Ishikawa (cell line): Measurements from ENCODE around the gene ANP32A.

Experiments
- CEBPB ChIP-seq: IDR thresholded peaks from 2 replicates; pipeline ENCODE4 v1.6.1; 2012
- CREB1 ChIP-seq: IDR thresholded peaks from 2 replicates; pipeline ENCODE4 v1.6.1; 2012; ENCODE audit warnings: low read depth
- EGR1 ChIP-seq: IDR thresholded peaks from 2 replicates; pipeline ENCODE4 v1.6.1; 2012
- EP300 ChIP-seq: IDR thresholded peaks from 2 replicates; pipeline ENCODE4 v1.6.1; 2012; ENCODE audit warnings: borderline replicate concordance
- FOXM1 ChIP-seq: IDR thresholded peaks from 2 replicates; pipeline ENCODE4 v1.6.1; 2012; ENCODE audit warnings: low read depth, borderline replicate concordance
- NFIC ChIP-seq: IDR thresholded peaks from 2 replicates; pipeline ENCODE4 v1.6.1; 2012
- RAD21 ChIP-seq: IDR thresholded peaks from 2 replicates; pipeline ENCODE4 v1.6.1; 2012; ENCODE audit warnings: low read depth
- TAF1 ChIP-seq: IDR thresholded peaks from 2 replicates; pipeline ENCODE4 v1.6.1; 2012; ENCODE audit warnings: low read depth, mild to moderate bottlenecking
- TCF12 ChIP-seq: IDR thresholded peaks from 2 replicates; pipeline ENCODE4 v1.6.1; 2012; ENCODE audit warnings: low read depth
- TEAD4 ChIP-seq: IDR thresholded peaks from 2 replicates; pipeline ENCODE4 v1.6.1; 2012
- YY1 ChIP-seq: IDR thresholded peaks from 2 replicates; pipeline ENCODE4 v1.6.1; 2012; ENCODE audit warnings: low read depth
- ZBTB7A ChIP-seq: IDR thresholded peaks from 2 replicates; pipeline ENCODE4 v1.6.1; 2012; ENCODE audit warnings: low read depth
- TF ChIP-seq, protein P1 (sequence below): IDR thresholded peaks from 2 replicates; pipeline ENCODE4 v1.6.1; 2012; ENCODE audit warnings: low read depth, mild to moderate bottlenecking
- TF ChIP-seq, protein P2 (sequence below): IDR thresholded peaks from 2 replicates; pipeline ENCODE4 v1.6.1; 2012
- TF ChIP-seq, protein P3 (sequence below): IDR thresholded peaks from 2 replicates; pipeline ENCODE4 v1.6.1; 2012

Gene ANP32A

DNA sequence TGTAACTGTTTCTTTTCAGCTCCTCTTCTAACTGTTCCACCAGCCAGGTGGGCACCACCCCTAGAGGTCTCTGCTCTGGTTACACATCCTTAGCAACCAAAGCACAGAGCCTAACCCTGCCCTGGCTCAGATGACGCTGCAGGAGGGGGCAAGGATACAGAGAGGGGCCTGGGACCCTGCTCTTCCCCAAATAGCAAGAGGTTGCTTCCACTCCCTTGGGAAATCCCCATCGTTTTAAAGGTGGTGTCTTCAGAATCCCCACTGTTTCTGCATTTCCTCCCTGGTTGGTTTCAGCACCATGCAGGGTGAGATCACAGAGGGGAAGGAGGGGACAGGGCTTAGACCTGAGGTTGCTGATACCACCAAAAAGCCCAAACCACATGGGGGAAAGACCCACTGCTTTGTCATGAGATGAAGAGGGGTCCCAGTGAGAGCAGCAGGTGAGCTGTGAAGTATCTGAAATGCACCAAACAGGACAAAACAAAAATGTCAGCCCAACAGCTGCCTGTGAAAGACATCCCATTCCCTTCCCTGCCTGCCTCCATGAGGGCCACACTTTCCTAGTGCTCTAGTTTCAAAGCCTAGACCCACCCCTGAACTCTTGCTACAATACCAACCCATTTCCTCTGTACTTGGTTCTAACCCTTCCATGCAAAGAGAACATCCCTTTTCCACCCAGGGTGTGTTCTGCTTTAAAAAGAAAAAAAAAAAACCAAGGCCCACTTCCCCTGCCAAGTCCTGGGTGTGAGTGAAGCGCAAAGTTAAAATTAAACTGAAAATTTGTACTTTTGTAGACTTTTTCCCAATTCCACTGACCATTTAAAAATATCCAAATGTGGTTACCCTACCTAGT lies 29.0 kb downstream of the ANP32A start:
- TF ChIP-seq NFIC = no peak
- TF ChIP-seq, protein P1, sequence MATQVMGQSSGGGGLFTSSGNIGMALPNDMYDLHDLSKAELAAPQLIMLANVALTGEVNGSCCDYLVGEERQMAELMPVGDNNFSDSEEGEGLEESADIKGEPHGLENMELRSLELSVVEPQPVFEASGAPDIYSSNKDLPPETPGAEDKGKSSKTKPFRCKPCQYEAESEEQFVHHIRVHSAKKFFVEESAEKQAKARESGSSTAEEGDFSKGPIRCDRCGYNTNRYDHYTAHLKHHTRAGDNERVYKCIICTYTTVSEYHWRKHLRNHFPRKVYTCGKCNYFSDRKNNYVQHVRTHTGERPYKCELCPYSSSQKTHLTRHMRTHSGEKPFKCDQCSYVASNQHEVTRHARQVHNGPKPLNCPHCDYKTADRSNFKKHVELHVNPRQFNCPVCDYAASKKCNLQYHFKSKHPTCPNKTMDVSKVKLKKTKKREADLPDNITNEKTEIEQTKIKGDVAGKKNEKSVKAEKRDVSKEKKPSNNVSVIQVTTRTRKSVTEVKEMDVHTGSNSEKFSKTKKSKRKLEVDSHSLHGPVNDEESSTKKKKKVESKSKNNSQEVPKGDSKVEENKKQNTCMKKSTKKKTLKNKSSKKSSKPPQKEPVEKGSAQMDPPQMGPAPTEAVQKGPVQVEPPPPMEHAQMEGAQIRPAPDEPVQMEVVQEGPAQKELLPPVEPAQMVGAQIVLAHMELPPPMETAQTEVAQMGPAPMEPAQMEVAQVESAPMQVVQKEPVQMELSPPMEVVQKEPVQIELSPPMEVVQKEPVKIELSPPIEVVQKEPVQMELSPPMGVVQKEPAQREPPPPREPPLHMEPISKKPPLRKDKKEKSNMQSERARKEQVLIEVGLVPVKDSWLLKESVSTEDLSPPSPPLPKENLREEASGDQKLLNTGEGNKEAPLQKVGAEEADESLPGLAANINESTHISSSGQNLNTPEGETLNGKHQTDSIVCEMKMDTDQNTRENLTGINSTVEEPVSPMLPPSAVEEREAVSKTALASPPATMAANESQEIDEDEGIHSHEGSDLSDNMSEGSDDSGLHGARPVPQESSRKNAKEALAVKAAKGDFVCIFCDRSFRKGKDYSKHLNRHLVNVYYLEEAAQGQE = no peak
- TF ChIP-seq ZBTB7A = no peak

DNA sequence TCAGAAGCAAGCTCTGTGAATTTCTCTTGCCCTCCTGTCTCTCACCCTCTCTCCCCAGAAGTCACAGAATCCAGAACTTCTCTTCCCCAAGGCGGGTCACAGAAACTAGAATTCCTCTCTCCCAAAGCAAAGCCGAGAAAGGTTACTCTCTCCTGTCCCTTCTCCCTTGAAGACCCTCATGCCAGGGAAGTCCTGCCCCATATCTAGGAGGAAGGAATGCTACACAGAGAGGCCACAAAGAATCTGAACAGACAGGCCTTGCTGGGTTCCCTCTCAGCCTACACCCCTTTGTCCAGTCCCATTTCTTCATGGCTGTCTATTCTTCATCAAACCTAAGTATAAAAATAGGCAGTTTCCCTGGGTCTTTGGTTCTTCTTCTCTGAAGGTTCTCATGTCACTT lies 29.8 kb downstream of the ANP32A start:
- TF ChIP-seq, protein P1 = no peak
- TF ChIP-seq EP300 (no peak), NFIC (no peak), TAF1 (no peak), RAD21 (no peak), FOXM1 (no peak), EGR1 (no peak), TCF12 (no peak), CEBPB (no peak), YY1 (no peak), TEAD4 (no peak), ZBTB7A (no peak)
- TF ChIP-seq, protein P2, sequence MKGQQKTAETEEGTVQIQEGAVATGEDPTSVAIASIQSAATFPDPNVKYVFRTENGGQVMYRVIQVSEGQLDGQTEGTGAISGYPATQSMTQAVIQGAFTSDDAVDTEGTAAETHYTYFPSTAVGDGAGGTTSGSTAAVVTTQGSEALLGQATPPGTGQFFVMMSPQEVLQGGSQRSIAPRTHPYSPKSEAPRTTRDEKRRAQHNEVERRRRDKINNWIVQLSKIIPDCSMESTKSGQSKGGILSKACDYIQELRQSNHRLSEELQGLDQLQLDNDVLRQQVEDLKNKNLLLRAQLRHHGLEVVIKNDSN = no peak
- TF ChIP-seq, protein P3, sequence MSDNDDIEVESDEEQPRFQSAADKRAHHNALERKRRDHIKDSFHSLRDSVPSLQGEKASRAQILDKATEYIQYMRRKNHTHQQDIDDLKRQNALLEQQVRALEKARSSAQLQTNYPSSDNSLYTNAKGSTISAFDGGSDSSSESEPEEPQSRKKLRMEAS = no peak

DNA sequence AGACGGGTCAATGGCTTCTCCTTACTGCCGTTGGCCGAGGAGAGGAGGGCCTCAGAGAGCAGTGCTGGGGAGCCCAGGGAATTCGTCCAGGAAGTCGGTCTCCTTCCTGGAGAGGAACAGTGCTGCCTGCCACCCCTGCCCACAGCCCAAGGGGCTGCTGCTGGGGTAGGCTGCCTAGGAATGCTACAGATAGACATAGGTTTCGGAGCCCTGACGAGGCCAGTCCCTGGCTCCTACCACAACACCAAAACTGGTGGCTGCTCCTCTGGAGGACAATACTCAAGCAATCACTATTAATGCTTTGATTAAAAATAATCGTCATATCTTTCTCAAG lies 30.5 kb downstream of the ANP32A start:
- TF ChIP-seq FOXM1 (no peak), NFIC (no peak), EP300 (no peak), TAF1 (no peak), CEBPB (no peak), EGR1 (no peak), CREB1 (no peak), RAD21 (no peak), TCF12 (no peak), YY1 (no peak), TEAD4 (no peak), ZBTB7A (no peak)
- TF ChIP-seq, protein P3 = no peak
- TF ChIP-seq, protein P2 = no peak

DNA sequence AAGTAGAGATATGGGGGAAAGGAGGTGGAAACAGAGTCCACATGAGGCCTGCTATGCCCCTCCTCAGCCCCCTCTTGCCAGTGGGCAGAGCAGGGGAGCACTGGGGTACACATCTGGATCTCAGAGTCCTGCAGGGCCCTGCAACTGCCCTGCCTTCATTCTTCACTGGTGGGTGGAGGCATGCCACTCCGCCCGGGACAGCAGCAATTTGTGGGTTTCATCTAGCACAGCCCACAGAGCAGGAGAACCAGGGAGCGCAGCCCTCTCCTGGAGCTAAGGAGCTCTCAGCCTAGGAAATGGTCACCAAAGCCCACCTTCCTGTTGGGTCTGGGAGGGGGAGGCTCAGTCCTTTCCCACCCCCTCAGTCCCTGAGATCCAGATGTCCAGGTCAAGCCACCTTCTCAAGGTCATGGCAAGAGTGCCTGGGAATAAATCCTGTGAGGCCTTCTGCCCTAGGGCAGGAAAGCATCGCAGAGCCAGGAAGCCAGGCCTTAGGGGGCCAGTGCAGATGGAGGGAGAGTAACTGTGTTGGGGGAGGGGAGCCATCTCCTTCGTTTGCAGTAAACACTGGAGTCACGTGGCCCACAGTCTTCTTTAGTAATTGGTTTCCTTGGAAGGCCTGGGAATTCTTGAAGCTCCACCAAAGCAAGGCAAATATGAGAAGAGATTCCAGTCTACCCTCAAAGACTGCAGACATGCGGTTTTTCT lies 31.0 kb downstream of the ANP32A start:
- TF ChIP-seq, protein P3 = no peak
- TF ChIP-seq TAF1 (no peak), FOXM1 (no peak), CREB1 (no peak), EP300 (no peak), EGR1 (no peak), TEAD4 (no peak), RAD21 (no peak), NFIC (no peak)
- TF ChIP-seq, protein P2 = no peak
- TF ChIP-seq, protein P1 = no peak
